ENCODE data around the gene ACP6. TPM values are rescaled to one million over a fixed set of nuclear protein-coding genes. Genes with fewer than 3 reads are reported as not detected.
A peak's percentile ranks its signal among the peaks of the same experiment; 100 is the strongest.

ACP6 gene
- total RNA-seq, 1 experiment from 2014 or later: 116 TPM

DNA sequence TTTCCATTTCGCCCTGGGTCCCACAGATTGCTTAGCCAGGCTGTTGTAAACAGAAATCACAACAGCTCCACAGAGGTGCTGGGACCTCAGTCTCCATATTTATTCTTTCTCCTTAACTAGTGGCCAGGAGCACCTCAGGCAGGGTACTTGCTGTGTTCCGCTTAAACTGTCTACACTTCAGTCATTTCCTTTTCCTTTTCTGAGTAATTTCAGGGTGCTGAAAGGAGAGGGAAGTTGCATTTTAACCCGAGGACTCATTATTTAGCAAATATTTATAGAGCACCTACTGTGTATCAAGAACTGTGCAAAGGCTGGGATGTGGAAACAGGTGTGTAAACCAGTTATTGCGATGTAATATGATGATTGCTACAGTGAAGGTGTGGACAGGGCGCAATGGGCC, 41.9 kb downstream of the ACP6 start:
- Mint-ChIP-seq H3K4me3 (ENCODE audit: low read depth, unreplicated experiment) (no peak overlapping the region), H3K4me1 (ENCODE audit: low read depth, unreplicated experiment) (no peaks in the 10 kb centered on the region), H3K36me3 (ENCODE audit: insufficient read depth, unreplicated experiment) (peaks cover 52% of the 10 kb centered on the region), H3K9me3 (ENCODE audit: low read depth, unreplicated experiment) (no peaks in the 10 kb centered on the region), H3K27me3 (ENCODE audit: unreplicated experiment) (no peaks in the 10 kb centered on the region), H3K27ac (ENCODE audit: unreplicated experiment) (no peak overlapping the region)
- CTCF ChIA-PET: interaction anchor here (2.1 kb wide), 1 partner anchor 113 kb away, joined by 7 read pairs; no protein-coding TSS in a partner anchor
- intact Hi-C loops (cut with micrococcal nuclease; ENCODE audit: unreplicated experiment): no loop called here
- no TSS peak for BruUV-seq (replicated peaks)
- TF ChIP-seq, protein P1, sequence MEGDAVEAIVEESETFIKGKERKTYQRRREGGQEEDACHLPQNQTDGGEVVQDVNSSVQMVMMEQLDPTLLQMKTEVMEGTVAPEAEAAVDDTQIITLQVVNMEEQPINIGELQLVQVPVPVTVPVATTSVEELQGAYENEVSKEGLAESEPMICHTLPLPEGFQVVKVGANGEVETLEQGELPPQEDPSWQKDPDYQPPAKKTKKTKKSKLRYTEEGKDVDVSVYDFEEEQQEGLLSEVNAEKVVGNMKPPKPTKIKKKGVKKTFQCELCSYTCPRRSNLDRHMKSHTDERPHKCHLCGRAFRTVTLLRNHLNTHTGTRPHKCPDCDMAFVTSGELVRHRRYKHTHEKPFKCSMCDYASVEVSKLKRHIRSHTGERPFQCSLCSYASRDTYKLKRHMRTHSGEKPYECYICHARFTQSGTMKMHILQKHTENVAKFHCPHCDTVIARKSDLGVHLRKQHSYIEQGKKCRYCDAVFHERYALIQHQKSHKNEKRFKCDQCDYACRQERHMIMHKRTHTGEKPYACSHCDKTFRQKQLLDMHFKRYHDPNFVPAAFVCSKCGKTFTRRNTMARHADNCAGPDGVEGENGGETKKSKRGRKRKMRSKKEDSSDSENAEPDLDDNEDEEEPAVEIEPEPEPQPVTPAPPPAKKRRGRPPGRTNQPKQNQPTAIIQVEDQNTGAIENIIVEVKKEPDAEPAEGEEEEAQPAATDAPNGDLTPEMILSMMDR (IDR thresholded peaks at IDR 0.05; ENCODE audit: unreplicated experiment): no peak
- no peak for DNase-seq

DNA sequence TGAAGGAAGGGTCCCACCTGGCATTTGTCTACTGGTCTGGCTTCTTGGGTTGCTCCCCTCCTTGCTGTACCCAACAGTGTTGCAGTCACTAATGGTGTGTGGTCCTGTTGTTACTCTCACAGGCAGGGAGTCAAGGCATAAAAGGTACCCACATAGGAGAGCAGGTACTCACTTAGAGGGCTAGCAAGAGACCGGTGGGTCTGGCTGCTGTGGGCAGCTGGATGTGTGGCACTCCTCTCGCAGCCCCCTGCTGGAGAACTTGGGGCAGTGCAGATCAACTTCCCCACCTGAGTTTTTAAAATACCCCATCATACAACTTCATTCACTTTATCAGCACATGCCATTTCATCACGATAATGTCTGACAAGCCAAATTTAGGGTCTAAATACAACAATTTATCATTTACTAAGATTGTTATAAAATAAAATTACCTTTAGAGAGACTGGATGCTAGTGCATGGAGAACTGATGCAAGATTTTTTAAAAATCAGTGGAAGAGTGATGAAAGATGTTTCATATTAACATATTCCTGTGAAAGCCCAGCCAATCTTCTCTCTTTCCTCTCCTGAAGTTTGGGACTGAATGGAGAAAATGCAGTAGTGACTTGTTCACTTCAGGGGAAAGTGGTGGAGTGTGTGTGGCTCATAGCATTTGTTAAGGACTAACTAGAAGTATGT, 42.8 kb downstream of the ACP6 start:
- H3K36me3 Mint-ChIP-seq (ENCODE audit: insufficient read depth, unreplicated experiment): peaks cover 57% of the 10 kb centered on the region
- H3K4me1 Mint-ChIP-seq (ENCODE audit: low read depth, unreplicated experiment): no peaks in the 10 kb centered on the region
- DNase-seq: peak; percentile 74
- TF ChIP-seq, protein P1 (IDR thresholded peaks at IDR 0.05; ENCODE audit: unreplicated experiment): peak; percentile 94
- no peaks in the 10 kb centered on the region for H3K9me3 Mint-ChIP-seq (ENCODE audit: low read depth, unreplicated experiment)
- H3K27me3 Mint-ChIP-seq (ENCODE audit: unreplicated experiment): no peaks in the 10 kb centered on the region
- H3K27ac Mint-ChIP-seq (ENCODE audit: unreplicated experiment): no peak overlapping the region
- CTCF ChIA-PET: interaction anchor here (1.0 to 2.1 kb wide), 2 partner anchors 24 to 112 kb away, joined by 3 to 7 read pairs; no protein-coding TSS in a partner anchor
- intact Hi-C loops (cut with micrococcal nuclease; ENCODE audit: unreplicated experiment): loop anchor here (1.0 to 2.0 kb wide), 3 partner anchors 112 to 355 kb away; no protein-coding TSS in a partner anchor
- no peak overlapping the region for H3K4me3 Mint-ChIP-seq (ENCODE audit: low read depth, unreplicated experiment)
- no TSS peak for BruUV-seq (replicated peaks)

DNA sequence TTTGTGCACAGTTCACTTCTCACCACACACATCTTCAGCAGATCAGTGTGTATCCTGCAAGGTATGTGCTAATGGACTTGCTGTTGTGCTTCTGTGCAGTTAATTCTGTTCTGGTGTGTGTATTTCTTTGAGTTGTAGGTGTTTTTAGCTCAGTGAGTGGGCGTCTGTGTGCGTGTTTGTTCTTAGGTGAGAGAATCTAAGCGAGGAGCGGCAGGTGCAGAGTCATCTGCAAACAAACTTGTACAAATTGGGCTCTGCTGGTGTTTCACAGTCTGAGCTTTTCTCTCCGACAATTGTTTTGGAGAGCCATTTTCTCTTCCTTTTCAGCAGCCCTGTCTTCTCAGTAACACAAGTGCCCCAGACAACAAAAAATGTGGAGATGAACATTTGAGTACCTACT, 43.6 kb downstream of the ACP6 start:
- no peak for DNase-seq
- no peak overlapping the region for H3K4me3 Mint-ChIP-seq (ENCODE audit: low read depth, unreplicated experiment)
- intact Hi-C loops (cut with micrococcal nuclease; ENCODE audit: unreplicated experiment): loop anchor here (1.0 to 2.0 kb wide), 3 partner anchors 111 to 354 kb away; no protein-coding TSS in a partner anchor
- BruUV-seq (replicated peaks): no TSS peak
- no peak overlapping the region for H3K27ac Mint-ChIP-seq (ENCODE audit: unreplicated experiment)
- CTCF ChIA-PET: interaction anchor here (2.1 kb wide), 1 partner anchor 111 kb away, joined by 7 read pairs; no protein-coding TSS in a partner anchor
- TF ChIP-seq, protein P1 (IDR thresholded peaks at IDR 0.05; ENCODE audit: unreplicated experiment): no peak
- H3K9me3 Mint-ChIP-seq (ENCODE audit: low read depth, unreplicated experiment): no peaks in the 10 kb centered on the region
- H3K36me3 Mint-ChIP-seq (ENCODE audit: insufficient read depth, unreplicated experiment): peaks cover 51% of the 10 kb centered on the region
- H3K27me3 Mint-ChIP-seq (ENCODE audit: unreplicated experiment): no peaks in the 10 kb centered on the region
- H3K4me1 Mint-ChIP-seq (ENCODE audit: low read depth, unreplicated experiment): no peaks in the 10 kb centered on the region

DNA sequence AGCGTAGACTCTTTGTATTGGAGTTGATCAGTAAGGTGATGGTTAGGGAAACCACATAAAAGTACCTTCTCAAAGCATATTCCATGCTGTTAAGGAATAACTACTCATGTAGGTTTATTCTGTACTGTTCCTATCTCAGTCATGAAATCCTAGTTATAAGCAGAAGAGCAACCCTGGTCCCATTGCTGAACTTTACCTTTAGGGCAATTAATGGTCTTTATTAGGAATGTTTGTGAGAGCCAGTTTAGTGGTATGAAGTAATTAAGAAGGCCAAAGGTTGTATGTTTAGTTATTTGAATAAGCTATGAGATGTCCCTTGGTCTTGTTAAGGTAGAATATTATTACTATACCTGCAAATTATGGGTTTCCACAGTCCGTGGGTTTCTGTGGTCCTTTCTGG, 44.0 kb downstream of the ACP6 start:
- Mint-ChIP-seq H3K27me3 (ENCODE audit: unreplicated experiment) (no peaks in the 10 kb centered on the region), H3K9me3 (ENCODE audit: low read depth, unreplicated experiment) (no peaks in the 10 kb centered on the region), H3K27ac (ENCODE audit: unreplicated experiment) (no peak overlapping the region), H3K4me3 (ENCODE audit: low read depth, unreplicated experiment) (no peak overlapping the region), H3K36me3 (ENCODE audit: insufficient read depth, unreplicated experiment) (peaks cover 50% of the 10 kb centered on the region), H3K4me1 (ENCODE audit: low read depth, unreplicated experiment) (no peaks in the 10 kb centered on the region)
- intact Hi-C loops (cut with micrococcal nuclease; ENCODE audit: unreplicated experiment): loop anchor here (2.0 kb wide), 1 partner anchor 353 kb away; no protein-coding TSS in a partner anchor
- TF ChIP-seq, protein P1 (IDR thresholded peaks at IDR 0.05; ENCODE audit: unreplicated experiment): no peak
- CTCF ChIA-PET: interaction anchor here (2.1 kb wide), 1 partner anchor 111 kb away, joined by 7 read pairs; no protein-coding TSS in a partner anchor
- DNase-seq: no peak
- no TSS peak for BruUV-seq (replicated peaks)
